HepG2 (cell line): ENCODE measurements around the gene TBC1D32. TPM values are rescaled to one million over a fixed set of nuclear protein-coding genes. Genes with fewer than 3 reads are reported as not detected.
"Not testable (repeated sequence)": the region's sequence is repeated elsewhere in the genome, so short reads cannot be mapped to it uniquely, and the experiment has no call there.

Source experiments
- ATAC-seq: fragments of 200-7000 bp; cut with Tn5 transposase; 3 replicates; pipeline ENCODE4 v1.9.1; 2020; ENCODE audit warnings: mild to moderate bottlenecking, moderate library complexity
- BruUV-seq: library from RNA; stranded (reverse); fragments of 400-500 nt; replicated peaks from 2 replicates; lab custom pipeline; 2021; lab: Mats Ljungman, UMichigan
- CTCF ChIA-PET: fragments of 300-600 bp; formaldehyde crosslinking; extraction: SDS; loops from one replicate; lab custom pipeline; 2021; ENCODE audit warnings: low total read pairs, inconsistent platforms, low intra/inter-chr PET ratio; lab: Yijun Ruan, JAX
- POLR2A ChIA-PET: fragments of 350-600 bp; sonication (Branson Sonifier 250); formaldehyde crosslinking; loops from one replicate; lab custom pipeline; 2020; ENCODE audit warnings: antibody characterized with exemption, inconsistent platforms; lab: Yijun Ruan, JAX
- DNase-seq: peaks from one replicate; pipeline ENCODE4 v3.0.0-alpha.2; 2015; ENCODE audit warnings: low spot score
- FAIRE-seq: peaks from 3 replicates; lab custom pipeline; 2011; peaks lifted over from hg19 to GRCh38; lab: Jason Lieb, UNC
- H2AFZ ChIP-seq: one replicate; pipeline ENCODE4 v1.6.1; 2011; ENCODE audit warnings: low read length, inconsistent platforms
- H3K27ac ChIP-seq: fragments of 300-600 bp; 3 replicates; pipeline ENCODE4 v1.8.0; 2011; ENCODE audit warnings: mixed run types, mild to moderate bottlenecking, mixed read lengths, low read length, inconsistent platforms; ENCODE audit not compliant: insufficient read depth; ENCODE audit errors: extremely low read length
- H3K27me3 ChIP-seq, 2 experiments: fragments of 200-600 bp in 1 of 2; 2 replicates in 1 of 2; 3 replicates in 1 of 2; pipeline versions ENCODE4 v1.6.0 to v1.8.0; 2011; ENCODE audit warnings: low read length in 2 of 2, mild to moderate bottlenecking in 2 of 2, moderate library complexity in 2 of 2, inconsistent platforms in 1 of 2; ENCODE audit not compliant: insufficient read depth in 2 of 2, control insufficient read depth in 1 of 2
- H3K36me3 ChIP-seq, 2 experiments: fragments of 200-600 bp in 1 of 2; replicated peaks in 1 of 2; 2 replicates in 1 of 2; 3 replicates in 1 of 2; pipeline versions ENCODE4 v1.5.1 to v1.8.0; 2011; ENCODE audit warnings: low read length in 2 of 2, inconsistent platforms in 1 of 2; ENCODE audit not compliant: insufficient read depth in 2 of 2, control insufficient read depth in 1 of 2
- H3K4me1 ChIP-seq: 2 replicates; pipeline ENCODE4 v1.5.1; 2012; ENCODE audit warnings: low read length, inconsistent platforms; ENCODE audit not compliant: insufficient read depth
- H3K4me2 ChIP-seq: 2 replicates; pipeline ENCODE4 v1.6.0; 2011; ENCODE audit warnings: low read depth, low read length, inconsistent platforms
- H3K4me3 ChIP-seq, 3 experiments: fragments of 200-600 bp in 1 of 3; sonication (generic), shearing (Covaris generic) in 1 of 3; replicated peaks in 1 of 3; 2 replicates each; pipeline ENCODE4 v1.5.1; 2011 to 2016; ENCODE audit warnings: low read length in 3 of 3, inconsistent platforms in 2 of 3, low read depth in 2 of 3, mild to moderate bottlenecking in 2 of 3, control low read depth in 1 of 3, mixed read lengths in 1 of 3; ENCODE audit not compliant: insufficient read depth in 1 of 3
- H3K79me2 ChIP-seq: one replicate; pipeline ENCODE4 v1.6.1; 2011; ENCODE audit warnings: low read length, inconsistent platforms; ENCODE audit not compliant: insufficient read depth
- H3K9ac ChIP-seq: 2 replicates; pipeline ENCODE4 v1.6.0; 2011; ENCODE audit warnings: mild to moderate bottlenecking, low read depth, low read length, inconsistent platforms; ENCODE audit not compliant: insufficient read depth
- H3K9me3 ChIP-seq: 2 replicates; pipeline ENCODE4 v1.5.1; 2012; ENCODE audit warnings: mild to moderate bottlenecking, low read length
- H4K20me1 ChIP-seq: 2 replicates; pipeline ENCODE4 v1.6.0; 2011; ENCODE audit warnings: inconsistent platforms, mild to moderate bottlenecking, low read length, moderate library complexity; ENCODE audit not compliant: insufficient read depth
- BCL6 ChIP-seq: IDR thresholded peaks from 2 replicates; pipeline ENCODE4 v1.6.1; 2016; ENCODE audit warnings: missing genetic modification reagents, missing compliant biosample characterization
- CSRNP1 ChIP-seq: sonication (generic); formaldehyde crosslinking; IDR thresholded peaks from 2 replicates; pipeline ENCODE4 v1.8.1; 2023; ENCODE audit warnings: mild to moderate bottlenecking, missing genetic modification reagents
- IKZF1 ChIP-seq: fragments of 450-650 bp; IDR thresholded peaks from 2 replicates; pipeline ENCODE4 v1.7.1; 2016
- IRF9 ChIP-seq: sonication (generic); formaldehyde crosslinking; IDR thresholded peaks from 2 replicates; pipeline ENCODE4 v1.8.0; 2022; ENCODE audit warnings: missing genetic modification reagents, mild to moderate bottlenecking, borderline replicate concordance
- RFXAP ChIP-seq: sonication (generic); formaldehyde crosslinking; IDR thresholded peaks from 2 replicates; pipeline ENCODE4 v1.4.0; 2020; ENCODE audit warnings: missing genetic modification reagents, borderline replicate concordance
- SOX5 ChIP-seq: IDR thresholded peaks from 2 replicates; pipeline ENCODE4 v1.6.1; 2016; ENCODE audit warnings: borderline replicate concordance
- SRF ChIP-seq: IDR thresholded peaks from 2 replicates; pipeline ENCODE4 v1.6.1; 2011; ENCODE audit warnings: mild to moderate bottlenecking, low read depth, low read length, moderate library complexity
- TOPORS ChIP-seq: sonication (generic); formaldehyde crosslinking; IDR thresholded peaks from 2 replicates; pipeline ENCODE4 v1.8.0; 2023; ENCODE audit warnings: mild to moderate bottlenecking, missing genetic modification reagents
- ZNF615 ChIP-seq: sonication (generic); formaldehyde crosslinking; IDR thresholded peaks from 2 replicates; pipeline ENCODE4 v1.5.0; 2020; ENCODE audit warnings: mild to moderate bottlenecking, missing genetic modification reagents, borderline replicate concordance
- ZNF691 ChIP-seq: sonication (generic); formaldehyde crosslinking; IDR thresholded peaks from 2 replicates; pipeline ENCODE4 v1.4.0; 2020; ENCODE audit warnings: missing genetic modification reagents, low read depth, mild to moderate bottlenecking, borderline replicate concordance
- ZNF781 ChIP-seq: sonication (generic); formaldehyde crosslinking; IDR thresholded peaks from 2 replicates; pipeline ENCODE4 v1.5.1; 2020; ENCODE audit warnings: borderline replicate concordance, mild to moderate bottlenecking, missing genetic modification reagents; ENCODE audit errors: not compliant biosample characterization
- WGBS: methylation state at CpG from one replicate; pipeline ENCODE4 v1.1.6; 2017; ENCODE audit warnings: low lambda C conversion rate; 5-methylcytosine and 5-hydroxymethylcytosine counted together
- in situ Hi-C: cut with HindIII; loops from 2 replicates; pipeline ENCODE4 v1.10.0; 2017; ENCODE audit warnings: low pct_unique_long_range_greater_than_20kb; ENCODE audit not compliant: extremely low pct_ligation_motif_present
- intact Hi-C: fragments of 100-400 bp; cut with micrococcal nuclease; formaldehyde crosslinking; loops from one replicate; pipeline ENCODE4 v1.10.0; 2022; ENCODE audit not compliant: unreplicated experiment
- polyA plus RNA-seq, 8 experiments: library from polyadenylated mRNA; depleted of rRNA in 3 of 8; stranded (reverse) in 7 of 8; unstranded in 1 of 8; fragments of >200 nt; fragmentation: Illumina TruSeq in 4 of 8; extraction: Trizol in 4 of 8; gene quantifications; 2 replicates each; pipeline versions ENCODE4 v1.2.1 to v1.2.3, GENCODE V29; 2011 to 2016; ENCODE audit warnings: low read depth in 4 of 8, missing spikeins in 1 of 8, mixed read lengths in 1 of 8; ENCODE audit not compliant: insufficient read depth in 1 of 8
- total RNA-seq, 5 experiments: library from RNA; depleted of rRNA; stranded (reverse); fragments of >200 nt; fragmentation: Illumina TruSeq; extraction: Trizol; gene quantifications; 2 replicates each; pipeline ENCODE4 v1.2.3, GENCODE V29; 2016; ENCODE audit warnings: low read depth in 1 of 5

TBC1D32 gene
- total and polyA plus RNA-seq, 2 of the 13 experiments (the other 11 are each of a cell fraction or from before 2014, with no cell fraction given) = 2.0 to 4.8 TPM

GRCh38 chr6:121302882-121303281, 31.4 kb downstream of the TBC1D32 start (continued):
- TF ChIP-seq ZNF615 (no peak), SOX5 (CRISPR knock-in tag) (no peak), IKZF1 (no peak), SRF (no peak), TOPORS (CRISPR knock-in tag) (no peak), BCL6 (CRISPR knock-in tag) (no peak), CSRNP1 (no peak), RFXAP (CRISPR knock-in tag) (no peak), IRF9 (CRISPR knock-in tag) (no peak), ZNF781 (no peak), ZNF691 (CRISPR knock-in tag) (no peak)
- TF ChIP-seq, all 625 proteins: peak for 0

GRCh38 chr6:121301156-121301555, 33.1 kb downstream of the TBC1D32 start:
- in situ Hi-C loops = loop anchor here (25.0 kb wide), 1 partner anchor 1564 kb away; no protein-coding TSS in a partner anchor
- not testable (repeated sequence) for FAIRE-seq

More at GRCh38 chr6:121301156-121301555, 33.1 kb downstream of the TBC1D32 start:
- H3K27me3 ChIP-seq, ATAC-seq, H3K9ac ChIP-seq, H3K27ac ChIP-seq, H3K4me1 ChIP-seq, H4K20me1 ChIP-seq, H3K4me2 ChIP-seq, H2AFZ ChIP-seq, H3K4me3 ChIP-seq, BruUV-seq, CTCF ChIA-PET, H3K36me3 ChIP-seq, H3K79me2 ChIP-seq, DNase-seq, POLR2A ChIA-PET, intact Hi-C loops, H3K9me3 ChIP-seq: not testable (repeated sequence)
- WGBS = 38% methylated on average over 3 of the region's 3 CpGs
